Common myeloid progenitor, CD34-positive (primary cell): Measurements from ENCODE around the gene NEK10.

ENCODE experiments used
- CTCF ChIA-PET: fragments of 350-600 bp; sonication (Branson Sonifier 250); formaldehyde crosslinking; loops from one replicate; lab custom pipeline; 2021; ENCODE audit warnings: antibody characterized with exemption; lab: Charles Lee
- POLR2A ChIA-PET: fragments of 350-600 bp; sonication (Branson Sonifier 250); formaldehyde crosslinking; loops from one replicate; lab custom pipeline; 2021; ENCODE audit warnings: antibody characterized with exemption; lab: Charles Lee
- DNase-seq, 3 donors: peaks; one replicate each; pipeline versions ENCODE4 v3.0.0 to v3.0.0-alpha.2; 2013
- H3K27ac ChIP-seq, 2 experiments: 1 replicate in 1 of 2; 2 replicates in 1 of 2; pipeline ENCODE4 v1.7.0; 2013; ENCODE audit warnings: inconsistent platforms in 2 of 2, low read length in 2 of 2, mild to moderate bottlenecking in 2 of 2, low read depth in 1 of 2, moderate library complexity in 1 of 2; ENCODE audit not compliant: severe bottlenecking in 2 of 2, insufficient read depth in 1 of 2, poor library complexity in 1 of 2
- H3K27me3 ChIP-seq, 5 experiments: replicated peaks in 2 of 5; 1 replicate in 3 of 5; 2 replicates in 2 of 5; pipeline versions ENCODE4 v1.6.1 to v1.7.0; 2013; ENCODE audit warnings: low read length in 4 of 5, mild to moderate bottlenecking in 2 of 5, moderate library complexity in 2 of 5, inconsistent platforms in 1 of 5; ENCODE audit not compliant: insufficient read depth in 5 of 5, control insufficient read depth in 4 of 5
- H3K36me3 ChIP-seq, 4 experiments: 1 replicate in 2 of 4; 2 replicates in 2 of 4; pipeline versions ENCODE4 v1.6.1 to v1.7.0; 2013; ENCODE audit warnings: low read length in 3 of 4, control low read depth in 1 of 4, mild to moderate bottlenecking in 1 of 4; ENCODE audit not compliant: control insufficient read depth in 4 of 4, insufficient read depth in 4 of 4
- H3K4me1 ChIP-seq, 4 experiments: 1 replicate in 3 of 4; 2 replicates in 1 of 4; pipeline versions ENCODE4 v1.6.1 to v1.7.1; 2013; ENCODE audit warnings: low read length in 3 of 4, mild to moderate bottlenecking in 3 of 4, control low read depth in 1 of 4, inconsistent platforms in 1 of 4, moderate library complexity in 1 of 4; ENCODE audit not compliant: control insufficient read depth in 4 of 4, insufficient read depth in 4 of 4; ENCODE audit errors: control extremely low read depth in 1 of 4
- H3K4me3 ChIP-seq, 7 experiments: 1 replicate in 4 of 7; 2 replicates in 3 of 7; pipeline versions ENCODE4 v1.5.1 to v1.7.0; 2013; ENCODE audit warnings: mild to moderate bottlenecking in 7 of 7, low read length in 6 of 7, moderate library complexity in 6 of 7, inconsistent platforms in 2 of 7, low read depth in 2 of 7, control low read depth in 1 of 7; ENCODE audit not compliant: insufficient read depth in 4 of 7, control insufficient read depth in 1 of 7; ENCODE audit errors: extremely low read depth in 1 of 7
- H3K9me3 ChIP-seq, 5 experiments: 1 replicate in 4 of 5; 2 replicates in 1 of 5; pipeline versions ENCODE4 v1.6.1 to v1.7.1; 2013; ENCODE audit warnings: low read length in 4 of 5, mild to moderate bottlenecking in 2 of 5, inconsistent platforms in 1 of 5, low read depth in 1 of 5, moderate library complexity in 1 of 5; ENCODE audit not compliant: control insufficient read depth in 4 of 5, insufficient read depth in 2 of 5; ENCODE audit errors: control extremely low read depth in 1 of 5
- WGBS: methylation state at CpG from one replicate; pipeline ENCODE4 v1.1.5; 2013; ENCODE audit not compliant: insufficient coverage; 5-methylcytosine and 5-hydroxymethylcytosine counted together

Gene NEK10

DNA sequence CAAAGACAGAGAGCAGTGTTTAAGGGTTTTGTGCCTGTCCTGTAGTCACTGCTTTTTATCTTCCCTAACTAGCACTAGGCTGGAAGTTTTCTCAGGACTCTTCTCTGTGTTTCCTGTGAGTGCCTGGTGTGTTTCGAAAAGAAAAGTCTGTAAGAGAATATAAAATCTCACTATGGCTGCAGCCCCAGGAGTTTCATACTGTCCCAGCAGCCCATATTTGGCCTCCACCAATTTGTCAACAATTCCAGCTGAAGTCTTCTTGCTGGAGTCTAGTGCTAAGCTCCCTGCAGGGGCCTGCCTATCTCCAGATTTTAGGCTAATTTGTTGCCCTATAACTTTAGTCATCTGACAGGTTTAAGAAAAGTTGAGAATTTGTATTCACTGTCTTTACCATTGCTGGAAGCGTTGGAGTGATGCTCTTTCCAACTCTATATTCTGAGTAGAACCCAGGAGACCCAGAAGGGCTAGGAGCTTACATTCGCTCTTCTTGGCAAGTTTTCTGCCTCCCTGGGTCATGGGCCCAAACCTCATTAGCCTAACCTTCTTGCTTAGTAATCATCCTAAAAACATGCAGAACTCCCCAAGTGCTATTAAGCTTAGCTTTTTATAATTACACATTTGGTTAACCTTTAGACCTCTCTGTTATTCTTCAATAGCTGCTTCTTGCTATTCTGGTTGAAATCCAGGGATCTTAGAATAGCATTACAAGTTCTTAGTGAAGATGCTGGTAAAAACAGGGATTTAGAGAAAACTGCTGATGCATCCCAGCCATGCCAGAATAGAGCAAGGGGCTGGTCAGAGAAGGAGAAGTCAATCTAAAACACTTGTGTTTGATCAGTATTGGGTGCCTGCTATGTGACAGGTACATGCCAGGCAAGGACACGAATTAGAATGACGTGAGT, 283.1 kb downstream of the NEK10 start:
- CTCF ChIA-PET, result no interaction called here
- no peak overlapping the region for H3K4me3 ChIP-seq
- no peak overlapping the region for H3K27ac ChIP-seq
- no peaks in the 10 kb centered on the region for H3K9me3 ChIP-seq
- WGBS, result 89% methylated on average over 3 of the region's 5 CpGs
- DNase-seq, result no peak
- H3K27me3 ChIP-seq, result peaks cover 0 to 24% (median 2%) of the 10 kb centered on the region in 5 experiments
- POLR2A ChIA-PET, result no interaction called here
- no peaks in the 10 kb centered on the region for H3K36me3 ChIP-seq
- H3K4me1 ChIP-seq, result no peaks in the 10 kb centered on the region

DNA sequence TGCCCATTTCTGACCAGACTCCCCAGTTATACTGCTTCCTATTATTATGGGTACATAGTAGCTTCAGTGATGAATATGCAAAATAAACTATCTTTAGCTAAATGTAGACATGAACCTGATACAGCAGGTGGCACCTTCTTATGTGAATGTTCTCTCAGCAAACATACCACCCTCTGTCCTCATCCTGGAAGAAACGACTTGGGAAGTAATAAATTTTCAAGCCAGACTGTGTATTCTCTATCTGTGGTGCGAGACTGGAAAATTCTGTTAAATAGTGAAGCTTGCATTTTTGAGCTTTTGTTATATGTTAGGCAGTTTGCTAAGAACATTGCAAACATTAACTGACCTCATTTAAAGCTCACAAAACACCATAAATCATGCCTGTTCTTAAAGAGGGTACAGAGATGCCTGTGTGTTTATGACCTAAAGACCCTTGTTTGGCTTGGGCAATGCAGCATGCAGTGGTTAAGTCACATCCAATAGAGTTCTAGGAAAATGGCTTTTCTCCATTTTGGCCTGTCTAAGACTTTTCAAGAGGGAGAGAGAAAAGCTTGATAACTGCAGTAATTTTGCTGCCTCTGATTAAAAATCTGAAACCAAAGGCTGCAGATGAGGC, 287.1 kb downstream of the NEK10 start:
- no peak for DNase-seq
- H3K9me3 ChIP-seq, result no peaks in the 10 kb centered on the region
- H3K4me3 ChIP-seq, result no peak overlapping the region
- POLR2A ChIA-PET, result no interaction called here
- H3K27me3 ChIP-seq, result peaks cover 0 to 8% (median 2%) of the 10 kb centered on the region in 5 experiments
- no peaks in the 10 kb centered on the region for H3K4me1 ChIP-seq
- WGBS, result no CpG with 5 or more reads among the region's 2 CpGs
- CTCF ChIA-PET, result interaction anchor here (0.7 kb wide), 1 partner anchor 55 kb away, joined by 3 read pairs; no protein-coding TSS in a partner anchor
- H3K27ac ChIP-seq, result no peak overlapping the region
- H3K36me3 ChIP-seq, result no peaks in the 10 kb centered on the region

DNA sequence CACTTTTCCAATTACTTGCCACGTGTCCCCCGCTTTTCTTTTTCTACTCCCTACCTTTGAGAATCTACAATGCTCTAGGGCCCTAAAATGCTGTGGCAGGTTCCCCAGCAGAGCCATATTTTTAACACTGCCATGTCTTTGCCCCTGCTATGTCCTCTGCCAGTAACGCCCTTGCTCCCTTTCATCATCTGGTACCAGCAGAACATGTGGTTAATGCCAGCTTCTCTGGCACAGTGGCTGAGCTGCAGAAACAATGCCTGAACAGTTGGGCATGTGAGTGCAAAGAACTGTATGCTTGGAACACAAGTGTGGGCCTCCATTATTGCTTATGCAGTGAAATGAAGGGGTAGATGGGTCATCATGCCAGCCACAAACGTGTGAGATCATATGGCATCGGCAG, 287.6 kb downstream of the NEK10 start:
- WGBS, result 100% methylated on average over 4 of the region's 5 CpGs
- no peak overlapping the region for H3K4me3 ChIP-seq
- no peak overlapping the region for H3K27ac ChIP-seq
- DNase-seq, result no peak
- ChIA-PET POLR2A (no interaction called here), CTCF (interaction anchor here (0.7 kb wide), 1 partner anchor 54 kb away, joined by 3 read pairs; no protein-coding TSS in a partner anchor)
- no peaks in the 10 kb centered on the region for H3K36me3 ChIP-seq
- no peaks in the 10 kb centered on the region for H3K9me3 ChIP-seq
- H3K27me3 ChIP-seq, result peaks cover 0 to 8% (median 2%) of the 10 kb centered on the region in 5 experiments
- H3K4me1 ChIP-seq, result no peaks in the 10 kb centered on the region

DNA sequence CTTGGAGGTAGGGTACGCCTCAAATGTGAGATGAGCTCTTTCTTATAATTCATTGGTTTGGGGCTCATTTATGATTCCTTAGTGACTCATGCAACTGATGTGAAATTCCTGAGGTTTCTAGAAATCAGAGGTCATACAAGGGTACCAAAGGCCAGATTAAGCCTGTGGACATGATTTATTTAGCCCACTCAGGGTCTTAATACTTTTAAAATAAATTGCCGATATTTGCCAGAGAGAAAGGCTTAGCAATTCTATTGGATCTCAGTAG, 289.0 kb downstream of the NEK10 start:
- peaks cover 0 to 7% (median 2%) of the 10 kb centered on the region in 5 experiments for H3K27me3 ChIP-seq
- no peaks in the 10 kb centered on the region for H3K4me1 ChIP-seq
- H3K27ac ChIP-seq, result no peak overlapping the region
- no peaks in the 10 kb centered on the region for H3K9me3 ChIP-seq
- no peak overlapping the region for H3K4me3 ChIP-seq
- ChIA-PET CTCF (no interaction called here), POLR2A (no interaction called here)
- H3K36me3 ChIP-seq, result no peaks in the 10 kb centered on the region
- WGBS, result 100% methylated on average over 1 of the region's 2 CpGs
- no peak for DNase-seq

- Histone ChIP-seq H3K27me3 (peaks cover 0 to 7% (median 2%) of the 10 kb centered on the region in 5 experiments), H3K4me1 (no peaks in the 10 kb centered on the region), H3K4me3 (no peak overlapping the region), H3K9me3 (no peaks in the 10 kb centered on the region), H3K36me3 (no peaks in the 10 kb centered on the region), H3K27ac (no peak overlapping the region)
- 83% methylated on average over 4 of the region's 5 CpGs for WGBS
- DNase-seq, result no peak
- CTCF ChIA-PET, result no interaction called here
- POLR2A ChIA-PET, result no interaction called here
Measured at GRCh38 chr3:27079427-27080257, 289.5 kb downstream of the NEK10 start.

DNA sequence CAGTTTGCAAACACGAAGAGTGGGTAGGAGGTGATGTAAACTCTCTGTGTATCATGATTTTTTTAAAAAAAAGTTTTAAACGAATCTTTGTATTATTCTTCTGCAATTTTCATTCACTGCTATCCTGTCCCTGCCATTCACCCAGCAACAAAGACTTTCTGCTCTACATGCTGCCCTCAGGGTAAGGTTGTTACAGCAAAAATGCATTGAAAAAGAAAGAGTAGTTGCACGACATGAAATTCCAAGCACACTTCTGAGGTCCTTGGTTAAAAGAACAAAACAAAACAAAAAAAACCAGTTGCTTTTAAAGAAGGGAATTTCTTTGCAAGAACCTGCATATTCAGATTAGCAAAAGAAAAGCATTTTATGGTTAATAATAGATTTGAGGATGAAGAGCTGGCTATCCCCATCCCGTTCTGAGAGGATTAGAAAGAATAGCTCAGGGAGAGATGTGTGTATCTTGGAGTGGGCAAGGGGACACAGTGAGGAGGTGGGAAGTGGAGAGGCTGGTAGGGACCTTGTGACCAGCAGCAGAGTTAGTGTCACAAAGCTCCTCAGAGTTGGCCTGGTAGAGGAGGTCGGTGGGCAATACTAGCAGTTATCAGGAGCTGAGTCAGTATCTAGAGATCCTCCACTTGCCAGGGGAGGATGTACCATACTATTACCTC, 290.8 kb downstream of the NEK10 start:
- WGBS, result 100% methylated on average over 1 of the region's 5 CpGs
- ChIA-PET CTCF (no interaction called here), POLR2A (no interaction called here)
- Histone ChIP-seq H3K4me1 (no peaks in the 10 kb centered on the region), H3K36me3 (no peaks in the 10 kb centered on the region), H3K27ac (no peak overlapping the region), H3K27me3 (peaks cover 0 to 7% (median 2%) of the 10 kb centered on the region in 5 experiments), H3K9me3 (no peaks in the 10 kb centered on the region), H3K4me3 (no peak overlapping the region)
- DNase-seq, result no peak
